Left kidney (tissue), 2 donors: ENCODE data around the gene SELENBP1. TPM values are rescaled to one million over a fixed set of nuclear protein-coding genes. Genes with fewer than 3 reads are reported as not detected.

Experiments used
- DNase-seq: peaks from one replicate; pipeline ENCODE4 v3.0.0-alpha.2; 2013
- polyA plus RNA-seq: library from polyadenylated mRNA; unstranded; fragments of 120-200 nt; gene quantifications from one replicate; pipeline ENCODE4 v1.2.1, GENCODE V29; 2013; ENCODE audit not compliant: insufficient read length

Gene SELENBP1
- polyA plus RNA-seq, 1 donor: 50.4 TPM

DNA sequence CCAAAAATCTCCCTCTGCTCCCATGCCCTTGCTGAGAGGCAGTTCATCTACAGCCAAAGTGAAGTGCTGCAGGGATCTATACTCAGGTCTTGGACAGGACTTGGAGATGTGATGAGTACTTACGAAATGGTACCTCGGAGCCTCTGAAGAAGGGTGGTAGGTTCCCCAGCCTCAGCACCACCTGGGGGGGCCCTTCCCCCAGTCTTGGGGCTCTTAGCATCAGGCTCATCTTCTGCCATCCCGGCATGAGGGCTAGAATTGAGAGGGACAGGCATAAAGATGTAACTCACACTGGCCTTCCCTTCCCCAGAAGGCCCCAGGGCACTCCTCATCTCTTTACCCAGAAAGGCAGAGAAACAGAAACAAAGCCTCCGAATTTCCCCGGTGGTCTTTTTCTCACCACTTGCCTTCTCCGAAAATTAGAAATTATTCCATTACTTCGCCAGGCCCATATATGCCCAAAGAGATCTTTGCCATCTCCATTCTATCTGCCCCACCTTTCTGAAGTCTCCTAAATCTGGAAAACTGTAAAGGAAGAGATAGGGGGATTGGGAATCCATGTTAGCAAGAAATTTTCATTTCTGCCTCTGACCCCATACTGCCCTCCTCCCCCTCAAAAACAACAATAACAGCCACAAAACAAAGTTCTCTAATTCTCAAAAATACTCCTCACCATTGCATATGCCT lies 26.3 kb downstream of the SELENBP1 start:
- no peak for DNase-seq

GRCh38 chr1:151344291-151344690 lies 28.2 kb downstream of the SELENBP1 start:
- no peak for DNase-seq

- DNase-seq: no peak
Measured at GRCh38 chr1:151343587-151343986, 28.9 kb downstream of the SELENBP1 start.

GRCh38 chr1:151342569-151342968 lies 29.9 kb downstream of the SELENBP1 start:
- no peak for DNase-seq

DNA sequence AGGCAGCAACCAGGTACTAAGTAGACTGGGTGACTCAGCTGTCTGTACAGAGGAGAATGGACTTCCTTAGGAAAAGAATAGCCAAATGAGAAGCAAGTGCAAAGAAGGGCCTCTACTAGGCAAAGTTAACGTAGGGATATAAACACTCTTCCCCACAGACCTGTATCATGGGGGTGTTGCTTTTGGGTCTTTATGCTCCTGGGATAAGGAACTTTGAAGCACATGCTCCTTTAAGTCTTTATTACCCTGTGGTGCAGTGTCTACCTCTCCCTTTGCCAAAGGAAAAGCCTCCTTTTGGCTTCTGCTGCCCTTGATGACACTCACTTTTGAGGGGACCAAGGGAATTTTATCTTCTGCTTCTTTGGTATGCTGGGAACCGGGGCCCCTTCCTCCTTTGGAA lies 30.5 kb downstream of the SELENBP1 start:
- no peak for DNase-seq

DNA sequence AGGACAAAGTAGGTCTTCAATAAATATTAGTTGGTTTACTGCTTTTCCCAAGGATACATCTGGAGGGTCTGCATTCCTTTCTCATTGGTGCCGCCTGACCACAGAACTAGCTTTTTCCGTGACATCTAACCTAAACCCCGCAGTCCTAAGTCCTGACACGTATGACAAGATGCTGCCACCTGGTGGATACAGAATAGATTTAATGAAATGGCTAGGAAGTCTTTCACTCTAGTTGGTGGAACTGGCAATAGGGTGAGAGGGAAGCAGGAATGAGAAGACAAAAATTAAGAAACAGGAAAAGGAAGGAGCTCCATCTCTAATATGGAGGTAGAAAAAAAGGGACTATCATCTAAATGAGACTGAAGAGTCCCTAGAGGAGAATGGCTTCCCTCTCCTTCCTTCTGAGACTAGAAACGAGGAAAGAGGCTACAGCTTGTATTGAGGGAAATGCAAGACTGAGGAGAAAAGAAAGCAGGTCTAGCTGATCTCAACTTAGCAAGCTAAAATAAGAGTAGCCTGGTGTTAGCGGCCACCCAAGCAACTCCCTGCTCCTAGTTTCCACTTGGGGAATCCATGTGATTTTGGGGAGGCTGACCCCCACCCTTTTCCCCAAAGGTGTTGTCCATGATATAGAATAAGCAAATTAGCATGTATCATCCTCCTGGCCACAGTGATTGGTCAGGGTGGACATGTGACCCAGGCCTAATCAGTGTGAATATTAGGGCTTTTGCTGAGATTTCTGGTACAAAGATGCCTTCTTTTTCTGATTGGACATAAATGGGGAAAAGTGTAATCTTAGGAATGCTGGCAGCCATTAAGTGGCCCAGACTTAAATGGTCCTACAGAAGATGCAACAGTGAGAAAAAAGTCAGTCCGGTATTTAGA lies 31.4 kb downstream of the SELENBP1 start:
- DNase-seq: peak; percentile 86

DNA sequence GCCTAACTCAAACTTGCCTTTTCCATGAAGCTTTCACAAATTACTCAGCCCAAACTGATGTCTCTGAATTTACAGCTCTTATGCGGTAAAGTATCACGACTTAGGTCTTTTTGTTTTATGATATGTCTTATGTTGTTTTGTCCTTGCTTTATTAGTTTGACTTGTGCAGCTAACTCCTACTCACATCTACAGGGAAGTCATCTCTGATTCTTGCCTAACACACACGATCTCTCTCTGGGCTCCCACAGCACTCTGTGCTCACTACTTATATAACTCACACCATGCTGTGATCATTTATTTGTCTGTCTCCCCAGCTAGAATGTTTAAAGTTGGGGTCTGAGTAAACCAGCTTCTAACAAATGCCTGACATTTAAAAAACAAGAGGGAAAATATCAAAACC lies 35.9 kb downstream of the SELENBP1 start:
- DNase-seq: no peak

- no peak for DNase-seq
Measured at GRCh38 chr1:151334822-151335221, 37.7 kb downstream of the SELENBP1 start.

- peak; percentile 40 for DNase-seq
Measured at GRCh38 chr1:151327903-151328674, 44.4 kb downstream of the SELENBP1 start.

DNA sequence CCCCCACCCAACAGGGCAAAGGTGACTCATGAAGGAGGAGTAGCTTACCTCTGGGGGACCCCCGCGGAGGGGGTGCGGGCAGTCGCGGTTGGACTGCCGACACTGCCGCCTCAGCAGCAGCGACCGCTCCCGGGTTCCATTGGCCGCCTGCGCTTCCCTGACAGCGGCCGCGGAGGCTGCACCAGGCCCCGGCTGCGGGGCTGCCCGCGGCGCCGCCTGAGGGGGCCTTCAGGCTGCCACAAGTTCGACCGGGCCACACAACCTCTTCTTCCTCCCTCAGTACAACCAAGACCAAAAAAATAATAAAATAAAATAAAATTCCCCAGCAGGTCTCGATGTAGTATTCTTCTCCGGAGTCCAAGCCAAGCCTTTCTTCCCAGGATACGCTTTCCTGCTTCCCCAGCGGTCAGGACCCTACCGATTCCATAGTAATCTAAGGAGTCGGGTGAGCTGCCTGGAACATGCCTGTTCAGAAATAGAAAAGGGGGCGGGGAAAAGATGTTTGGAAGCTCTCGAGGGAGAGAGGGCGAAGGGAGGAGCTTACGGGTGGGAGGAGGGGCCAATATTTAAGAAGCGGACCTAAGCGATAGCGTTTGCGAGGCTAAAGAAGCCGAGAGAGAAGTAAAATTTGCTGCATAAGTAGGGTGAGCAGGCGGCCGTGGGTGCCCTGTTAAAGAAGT lies 45.1 kb downstream of the SELENBP1 start, which contains the start of gene PI4KB:
TSS of gene PI4KB (minus strand) at position 194 of the 680 bp plus-strand sequence. CDS start 10,935 bp downstream, outside the sequence.
- DNase-seq: peak; percentile 99

- DNase-seq: no peak
Measured at GRCh38 chr1:151326619-151327222, 45.8 kb downstream of the SELENBP1 start.

DNA sequence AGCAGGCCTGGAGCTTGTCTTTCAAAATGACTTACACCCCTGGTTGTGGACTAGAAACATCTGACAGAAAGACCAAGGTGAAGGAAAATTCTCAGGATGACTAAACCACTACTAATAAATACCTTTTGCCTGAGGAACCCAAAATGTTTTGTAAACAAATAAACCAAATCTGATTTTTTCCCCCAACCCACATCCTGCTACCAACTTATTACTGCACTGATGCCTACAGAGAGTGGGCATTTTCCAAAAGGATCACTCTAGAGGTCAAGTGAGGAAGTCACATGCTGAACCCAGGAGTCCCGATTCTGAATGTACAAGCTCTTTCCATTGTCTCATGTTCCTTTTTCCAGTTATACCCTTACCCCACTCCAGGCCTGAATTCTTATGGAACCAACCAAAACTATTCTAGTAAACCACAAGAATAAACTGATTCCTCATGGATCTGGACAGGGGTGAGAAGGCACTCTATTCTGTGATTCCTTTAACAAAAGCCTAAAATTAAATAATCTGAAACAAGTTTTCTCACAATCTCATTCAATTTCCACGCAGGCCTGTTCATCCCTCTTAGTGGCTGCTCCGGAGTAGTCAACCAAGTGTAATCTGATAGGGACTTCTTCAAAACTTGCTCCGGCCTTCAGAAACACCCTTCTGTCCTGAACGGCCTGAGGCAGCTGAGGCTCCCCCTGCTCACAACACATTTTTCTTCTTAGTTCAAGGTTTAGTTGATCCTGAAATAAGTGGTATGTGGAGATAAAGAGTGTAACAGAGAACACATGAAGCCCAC lies 46.7 kb downstream of the SELENBP1 start:
- DNase-seq: no peak

- no peak for DNase-seq
Measured at GRCh38 chr1:151325231-151325630, 47.3 kb downstream of the SELENBP1 start.

DNA sequence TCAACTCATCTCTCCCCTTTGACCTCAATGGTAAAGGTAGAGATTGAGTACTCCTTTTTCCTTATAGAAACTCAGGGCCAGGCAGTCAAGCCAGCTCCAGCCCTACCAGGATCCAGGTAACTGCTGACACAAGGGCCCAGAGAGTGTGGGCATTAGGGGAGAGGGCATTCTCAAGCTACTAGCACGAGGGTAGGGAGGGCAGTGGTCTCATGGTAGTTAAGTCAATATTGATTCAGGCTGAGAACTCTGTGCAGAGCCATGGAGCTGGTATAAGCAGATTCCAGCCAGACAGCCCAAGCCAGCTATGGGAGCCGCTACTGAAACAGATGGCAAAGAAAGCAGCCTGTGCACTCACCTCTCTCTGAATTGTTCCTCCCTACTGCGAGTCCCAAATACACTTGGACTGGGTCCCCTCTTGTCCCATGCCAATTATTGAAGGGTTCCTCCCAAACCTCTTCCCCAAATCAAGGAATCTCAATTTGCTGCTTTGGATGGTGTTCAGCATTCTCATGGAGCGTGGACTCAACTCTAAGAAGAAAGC lies 48.0 kb downstream of the SELENBP1 start:
- no peak for DNase-seq

- no peak for DNase-seq
Measured at GRCh38 chr1:151318975-151319374, 53.5 kb downstream of the SELENBP1 start.

DNA sequence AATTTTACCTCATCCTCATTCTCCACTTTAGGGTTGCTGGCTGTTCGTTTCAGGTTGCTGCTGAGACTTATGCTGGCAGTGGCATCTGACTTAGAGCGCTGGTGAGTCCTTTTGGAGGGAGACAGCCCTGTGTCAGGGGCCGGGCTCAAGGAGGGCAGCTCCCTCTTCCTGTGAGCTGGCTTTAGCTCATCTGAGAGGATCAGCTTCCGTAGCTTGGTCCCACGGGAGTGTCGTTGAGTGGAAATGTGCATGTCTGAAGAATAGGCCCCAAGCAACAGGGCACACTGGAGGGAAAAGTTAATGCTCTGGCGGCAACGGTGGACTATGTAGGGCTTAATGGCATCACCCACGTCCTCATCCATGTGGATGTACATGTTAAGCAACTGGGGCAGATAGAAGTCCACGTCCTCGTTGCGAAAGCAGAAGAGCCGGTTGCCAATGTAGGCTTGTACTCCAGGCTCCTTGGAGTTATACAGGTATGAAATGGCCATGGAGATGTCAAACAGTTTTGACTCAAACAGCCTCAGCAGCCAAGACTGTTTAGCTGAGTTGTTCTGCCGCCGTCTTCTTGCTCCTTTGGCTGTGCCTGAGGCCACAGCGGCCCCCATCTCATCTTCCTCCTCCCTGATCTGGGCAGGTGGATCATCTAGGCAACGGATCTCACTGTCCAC lies 56.8 kb downstream of the SELENBP1 start:
- no peak for DNase-seq
